ENCODE data around the gene OSCP1. TPM values are rescaled to one million over a fixed set of nuclear protein-coding genes. Genes with fewer than 3 reads are reported as not detected.

OSCP1 gene
- total and polyA plus RNA-seq, 2 donors (not counting 1 experiment from before 2014, with no cell fraction given) = 6.5 to 10.7 TPM

- TF ChIP-seq CTCF (conservative IDR thresholded peaks at IDR 0.05 in 1 of 2, IDR thresholded peaks at IDR 0.05 in 1 of 2; ENCODE audit: low read depth in 1 of 2, low read length in 2 of 2) = no peak
- no peak for TF ChIP-seq EZH2 (IDR thresholded peaks at IDR 0.05; ENCODE audit: low read length, missing control alignments)
- no peak overlapping the region for H2AFZ ChIP-seq (ENCODE audit: low read length)
- no peaks in the 10 kb centered on the region for H3K79me2 ChIP-seq (ENCODE audit: control insufficient read depth, insufficient read depth, low read length)
- DNase-seq (ENCODE audit: low read depth in 2 of 2) = no peak
- no peaks in the 10 kb centered on the region for H4K20me1 ChIP-seq (ENCODE audit: control insufficient read depth, extremely low read depth, insufficient read depth, low read length)
- no peaks in the 10 kb centered on the region for H3K27me3 ChIP-seq (ENCODE audit: control insufficient read depth, insufficient read depth, low read length)
- H3K4me1 ChIP-seq (ENCODE audit: control insufficient read depth, extremely low read depth, insufficient read depth, low read length) = peaks cover 14% of the 10 kb centered on the region
- no peak overlapping the region for H3K27ac ChIP-seq (ENCODE audit: insufficient read depth, low read length)
- H3K4me2 ChIP-seq (ENCODE audit: extremely low read depth, insufficient read depth, low read length) = no peak overlapping the region
- no peak overlapping the region for H3K4me3 ChIP-seq (replicated peaks in 1 of 4; ENCODE audit: control extremely low read depth in 1 of 4, insufficient read depth in 1 of 4, low read depth in 3 of 4, low read length in 4 of 4)
- H3K9me3 ChIP-seq (ENCODE audit: control insufficient read depth, insufficient read depth, low read depth, low read length) = no peaks in the 10 kb centered on the region
- H3K36me3 ChIP-seq (ENCODE audit: control insufficient read depth, insufficient read depth, low read length) = peaks cover 11% of the 10 kb centered on the region
- no peak overlapping the region for H3K9ac ChIP-seq (ENCODE audit: insufficient read depth, low read length)
These were observed 59.8 kb downstream of the OSCP1 start for GRCh38 chr1:36390411-36390810.

- Histone ChIP-seq H3K4me1 (ENCODE audit: control insufficient read depth, extremely low read depth, insufficient read depth, low read length) (peaks cover 14% of the 10 kb centered on the region), H3K4me3 (replicated peaks in 1 of 4; ENCODE audit: control extremely low read depth in 1 of 4, insufficient read depth in 1 of 4, low read depth in 3 of 4, low read length in 4 of 4) (no peak overlapping the region), H3K27ac (ENCODE audit: insufficient read depth, low read length) (no peak overlapping the region), H3K9me3 (ENCODE audit: control insufficient read depth, insufficient read depth, low read depth, low read length) (no peaks in the 10 kb centered on the region), H3K4me2 (ENCODE audit: extremely low read depth, insufficient read depth, low read length) (no peak overlapping the region), H3K27me3 (ENCODE audit: control insufficient read depth, insufficient read depth, low read length) (no peaks in the 10 kb centered on the region), H3K79me2 (ENCODE audit: control insufficient read depth, insufficient read depth, low read length) (peaks cover 4% of the 10 kb centered on the region), H2AFZ (ENCODE audit: low read length) (no peak overlapping the region), H3K36me3 (ENCODE audit: control insufficient read depth, insufficient read depth, low read length) (peaks cover 11% of the 10 kb centered on the region), H3K9ac (ENCODE audit: insufficient read depth, low read length) (no peak overlapping the region), H4K20me1 (ENCODE audit: control insufficient read depth, extremely low read depth, insufficient read depth, low read length) (no peaks in the 10 kb centered on the region)
- DNase-seq (ENCODE audit: low read depth in 2 of 2) = no peak
- TF ChIP-seq CTCF (conservative IDR thresholded peaks at IDR 0.05 in 1 of 2, IDR thresholded peaks at IDR 0.05 in 1 of 2; ENCODE audit: low read depth in 1 of 2, low read length in 2 of 2) = no peak
- no peak for TF ChIP-seq EZH2 (IDR thresholded peaks at IDR 0.05; ENCODE audit: low read length, missing control alignments)
These were observed 60.3 kb downstream of the OSCP1 start for GRCh38 chr1:36389999-36390398.

GRCh38 chr1:36389261-36389660 lies 61.0 kb downstream of the OSCP1 start:
- no peak for TF ChIP-seq CTCF (conservative IDR thresholded peaks at IDR 0.05 in 1 of 2, IDR thresholded peaks at IDR 0.05 in 1 of 2; ENCODE audit: low read depth in 1 of 2, low read length in 2 of 2)
- no peak for TF ChIP-seq EZH2 (IDR thresholded peaks at IDR 0.05; ENCODE audit: low read length, missing control alignments)
- no peaks in the 10 kb centered on the region for H3K9me3 ChIP-seq (ENCODE audit: control insufficient read depth, insufficient read depth, low read depth, low read length)
- peaks cover 11% of the 10 kb centered on the region for H3K79me2 ChIP-seq (ENCODE audit: control insufficient read depth, insufficient read depth, low read length)
- no peaks in the 10 kb centered on the region for H4K20me1 ChIP-seq (ENCODE audit: control insufficient read depth, extremely low read depth, insufficient read depth, low read length)
- H3K27ac ChIP-seq (ENCODE audit: insufficient read depth, low read length) = no peak overlapping the region
- H3K4me1 ChIP-seq (ENCODE audit: control insufficient read depth, extremely low read depth, insufficient read depth, low read length) = peaks cover 14% of the 10 kb centered on the region
- H3K36me3 ChIP-seq (ENCODE audit: control insufficient read depth, insufficient read depth, low read length) = peaks cover 11% of the 10 kb centered on the region
- no peak overlapping the region for H3K4me2 ChIP-seq (ENCODE audit: extremely low read depth, insufficient read depth, low read length)
- no peak for DNase-seq (ENCODE audit: low read depth in 2 of 2)
- no peak overlapping the region for H3K4me3 ChIP-seq (replicated peaks in 1 of 4; ENCODE audit: control extremely low read depth in 1 of 4, insufficient read depth in 1 of 4, low read depth in 3 of 4, low read length in 4 of 4)
- H3K9ac ChIP-seq (ENCODE audit: insufficient read depth, low read length) = no peak overlapping the region
- H3K27me3 ChIP-seq (ENCODE audit: control insufficient read depth, insufficient read depth, low read length) = no peaks in the 10 kb centered on the region
- no peak overlapping the region for H2AFZ ChIP-seq (ENCODE audit: low read length)

Data from fibroblast of lung (primary cell).